Sigmoid colon (tissue), 4 donors: ENCODE results near the gene SART3.

Experiments used
- CTCF ChIP-seq, 4 experiments: fragments of 450-650 bp in 3 of 4; fragments of 200-600 bp in 1 of 4; IDR thresholded peaks; one replicate each; pipeline ENCODE4 v1.5.1; 2016 to 2019; ENCODE audit warnings: antibody characterized with exemption in 4 of 4, mild to moderate bottlenecking in 3 of 4, moderate library complexity in 2 of 4
- EP300 ChIP-seq, 4 donors: sonication (generic); formaldehyde crosslinking; IDR thresholded peaks; one replicate each; pipeline ENCODE4 v1.6.1; 2017; ENCODE audit warnings: antibody characterized with exemption in 4 of 4
- POLR2A ChIP-seq, 2 donors: fragments of 450-650 bp; IDR thresholded peaks; one replicate each; pipeline ENCODE4 v1.6.1; 2016; ENCODE audit warnings: antibody characterized with exemption in 2 of 2, mild to moderate bottlenecking in 2 of 2, moderate library complexity in 2 of 2

GRCh38 chr12:108477055-108477880 lies 83.7 kb downstream of the SART3 start:
- TF ChIP-seq CTCF (IDR thresholded peaks at IDR 0.05) (no peak), EP300 (IDR thresholded peaks at IDR 0.05) (no peak), POLR2A (IDR thresholded peaks at IDR 0.05) (no peak)
